NCI-H226 (cell line): ENCODE results near the gene GNAZ.

Source experiments
- DNase-seq: peaks from one replicate; pipeline ENCODE4 v3.0.0-alpha.2; 2015

The GNAZ gene

DNA sequence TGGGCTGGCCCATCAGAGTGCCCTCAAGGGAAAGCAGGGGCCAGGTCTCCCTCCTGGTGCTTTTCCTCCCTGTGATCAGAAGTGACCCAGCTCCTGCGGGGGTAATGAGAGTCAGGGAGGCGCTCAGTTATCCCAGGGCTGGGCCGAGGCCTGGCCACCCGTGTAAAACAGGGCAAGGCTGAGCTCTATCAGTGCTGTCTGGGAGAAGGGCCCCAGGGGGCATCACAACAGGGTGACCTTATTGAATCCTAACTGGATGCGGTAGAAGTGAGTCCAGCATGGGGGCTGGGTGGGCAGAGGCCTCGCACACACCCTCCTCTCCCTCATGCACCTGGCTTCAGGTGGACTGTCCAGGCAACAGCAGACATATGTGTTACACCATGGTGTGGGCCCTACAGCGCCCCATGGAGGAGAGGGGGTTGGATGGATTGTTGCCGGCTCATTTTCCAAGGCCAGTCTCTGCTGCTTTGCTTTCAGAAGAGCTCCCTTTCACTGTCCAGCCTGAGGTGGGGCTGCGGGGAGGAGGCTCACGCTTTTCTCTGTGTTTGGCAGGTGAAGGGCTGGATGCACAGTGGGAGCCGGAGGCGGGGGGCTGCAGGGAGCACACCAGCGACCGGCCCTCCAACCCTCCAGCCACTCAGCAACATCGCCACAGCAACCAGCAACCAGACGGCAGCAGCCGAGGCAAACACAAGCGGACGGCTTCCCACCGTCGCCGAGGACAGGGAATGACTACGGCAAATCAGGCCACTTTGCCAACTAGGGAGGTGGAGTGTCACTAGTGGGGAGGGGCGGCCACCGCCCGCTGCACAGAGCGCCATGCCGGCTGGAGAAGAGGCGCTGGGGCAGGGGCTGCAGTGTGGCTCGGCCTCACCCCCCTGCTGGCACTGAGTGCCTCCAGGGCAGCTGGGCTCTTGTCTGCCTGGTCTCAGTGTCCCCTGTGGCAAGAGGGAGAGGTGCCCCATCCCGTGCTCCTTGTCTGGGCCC lies 24.7 kb downstream of the GNAZ start:
- no peak for DNase-seq

DNA sequence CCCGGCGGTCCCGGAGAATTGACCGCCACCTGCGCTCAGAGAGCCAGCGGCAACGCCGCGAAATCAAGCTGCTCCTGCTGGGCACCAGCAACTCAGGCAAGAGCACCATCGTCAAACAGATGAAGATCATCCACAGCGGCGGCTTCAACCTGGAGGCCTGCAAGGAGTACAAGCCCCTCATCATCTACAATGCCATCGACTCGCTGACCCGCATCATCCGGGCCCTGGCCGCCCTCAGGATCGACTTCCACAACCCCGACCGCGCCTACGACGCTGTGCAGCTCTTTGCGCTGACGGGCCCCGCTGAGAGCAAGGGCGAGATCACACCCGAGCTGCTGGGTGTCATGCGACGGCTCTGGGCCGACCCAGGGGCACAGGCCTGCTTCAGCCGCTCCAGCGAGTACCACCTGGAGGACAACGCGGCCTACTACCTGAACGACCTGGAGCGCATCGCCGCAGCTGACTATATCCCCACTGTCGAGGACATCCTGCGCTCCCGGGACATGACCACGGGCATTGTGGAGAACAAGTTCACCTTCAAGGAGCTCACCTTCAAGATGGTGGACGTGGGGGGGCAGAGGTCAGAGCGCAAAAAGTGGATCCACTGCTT lies 25.5 kb downstream of the GNAZ start:
- DNase-seq, result no peak

DNA sequence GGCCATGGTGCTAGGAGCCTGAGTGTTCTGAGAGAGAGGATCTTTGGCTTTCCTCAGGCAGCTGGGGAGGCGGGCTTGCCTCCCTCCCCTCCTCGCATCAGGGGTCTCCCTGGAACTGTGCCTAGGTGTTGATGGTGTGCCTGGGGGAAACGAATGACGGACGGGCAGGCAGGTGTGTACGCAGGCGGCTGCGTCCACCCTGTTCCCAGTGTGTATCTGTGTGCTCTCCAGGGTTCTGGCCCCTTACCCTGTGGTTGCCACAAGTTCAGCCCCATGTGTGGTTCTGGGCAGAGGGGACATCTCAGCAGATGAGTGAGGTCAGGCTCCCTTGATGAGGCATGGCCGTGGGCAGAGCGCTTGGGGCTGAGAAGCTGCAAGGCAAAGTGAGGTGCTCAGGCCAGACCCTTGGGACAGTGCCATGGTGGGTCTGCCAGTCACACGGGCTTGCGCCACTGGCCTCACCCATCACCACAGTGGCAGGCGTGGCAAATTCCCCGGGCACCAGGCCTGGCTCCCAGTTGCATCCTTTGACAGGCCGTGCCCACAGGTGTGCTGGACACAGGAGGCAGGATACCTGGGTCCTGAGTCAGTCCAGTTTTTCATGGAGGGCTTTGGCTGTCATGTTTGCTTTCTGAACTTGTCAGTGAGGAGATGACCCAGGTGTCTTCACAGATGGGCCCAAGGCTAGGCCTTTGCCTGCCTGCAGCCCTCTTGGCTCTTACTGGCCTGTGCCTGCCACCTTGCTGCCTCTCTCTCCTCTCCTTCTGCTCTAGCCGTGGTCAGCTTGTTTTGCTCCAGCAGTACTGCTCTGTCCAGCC lies 27.3 kb downstream of the GNAZ start:
- no peak for DNase-seq

DNA sequence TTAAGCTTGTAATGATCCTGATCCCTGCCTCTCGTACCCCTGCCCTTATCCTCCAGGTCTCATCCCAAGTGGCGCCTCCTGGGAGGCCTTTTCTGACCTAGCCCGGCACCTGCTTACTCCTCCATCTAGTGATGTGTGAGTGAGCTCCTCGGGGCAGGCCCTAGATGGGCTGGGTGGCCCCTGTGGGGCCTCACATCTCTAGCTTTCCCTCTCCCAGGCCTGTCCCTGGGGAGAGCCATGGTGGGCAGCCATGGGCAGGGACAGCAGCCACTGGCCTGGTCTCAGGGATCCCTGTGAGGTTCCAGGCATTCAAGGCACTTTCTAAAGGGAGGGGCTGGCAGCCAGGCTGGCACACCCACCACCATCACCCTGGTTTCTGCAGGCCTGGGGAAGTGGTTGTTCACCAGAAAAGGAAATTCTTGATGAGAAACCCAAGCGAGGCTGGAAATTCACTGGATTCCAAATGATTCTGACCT lies 27.9 kb downstream of the GNAZ start:
- no peak for DNase-seq

DNA sequence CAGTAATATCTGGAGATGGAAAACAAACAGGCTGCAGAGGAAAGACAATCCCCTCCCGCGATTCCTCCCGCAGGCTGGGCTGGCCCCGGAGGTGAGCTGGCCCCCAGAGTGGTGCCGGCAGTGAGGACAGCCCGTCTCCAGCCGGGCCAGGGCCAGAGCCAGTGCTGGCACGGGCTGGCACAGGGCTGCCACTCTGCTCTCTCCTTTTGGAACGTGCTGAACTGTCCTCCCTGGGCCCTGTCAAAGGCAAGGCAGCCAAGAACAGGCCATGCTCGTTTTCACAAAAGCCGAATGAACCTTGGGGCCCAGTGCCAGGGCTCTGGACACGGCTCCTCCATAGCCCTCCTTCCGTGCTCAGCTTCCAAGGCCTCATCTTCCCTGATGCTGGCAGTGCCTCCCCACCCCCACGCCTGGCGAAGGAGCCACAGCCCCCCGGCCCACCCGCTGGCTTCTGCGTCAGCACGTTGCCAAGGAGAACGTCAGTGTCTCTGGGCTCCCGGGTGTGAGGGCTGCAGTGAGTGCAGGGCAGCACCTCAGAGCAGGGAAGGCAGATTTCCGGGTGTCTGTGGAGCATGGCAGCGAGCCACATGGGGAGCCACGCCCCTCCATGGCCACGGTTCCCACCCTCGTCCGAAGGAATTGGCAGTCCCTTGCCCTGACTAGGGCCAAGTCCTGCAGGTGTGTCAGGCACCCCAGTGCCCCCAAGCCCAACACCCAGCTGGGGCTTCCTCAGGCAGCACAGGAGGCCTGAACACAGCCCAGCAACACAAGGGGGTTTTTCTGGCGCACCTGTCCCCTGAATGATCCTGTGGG lies 28.6 kb downstream of the GNAZ start:
- no peak for DNase-seq

DNA sequence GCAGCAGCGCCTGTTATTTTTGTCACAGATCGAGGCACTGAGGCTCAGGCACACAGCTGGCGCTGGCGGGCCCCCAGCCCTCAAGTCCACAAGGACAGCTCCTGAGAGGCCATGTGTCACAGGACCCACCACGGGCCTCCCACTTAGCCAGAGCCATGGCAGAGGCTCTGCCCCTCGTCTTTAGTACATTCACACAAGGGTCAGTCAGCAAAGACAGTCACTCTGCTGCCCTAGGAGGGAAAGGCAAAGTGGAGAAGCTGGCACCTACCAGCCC lies 29.1 kb downstream of the GNAZ start:
- DNase-seq, result no peak

DNA sequence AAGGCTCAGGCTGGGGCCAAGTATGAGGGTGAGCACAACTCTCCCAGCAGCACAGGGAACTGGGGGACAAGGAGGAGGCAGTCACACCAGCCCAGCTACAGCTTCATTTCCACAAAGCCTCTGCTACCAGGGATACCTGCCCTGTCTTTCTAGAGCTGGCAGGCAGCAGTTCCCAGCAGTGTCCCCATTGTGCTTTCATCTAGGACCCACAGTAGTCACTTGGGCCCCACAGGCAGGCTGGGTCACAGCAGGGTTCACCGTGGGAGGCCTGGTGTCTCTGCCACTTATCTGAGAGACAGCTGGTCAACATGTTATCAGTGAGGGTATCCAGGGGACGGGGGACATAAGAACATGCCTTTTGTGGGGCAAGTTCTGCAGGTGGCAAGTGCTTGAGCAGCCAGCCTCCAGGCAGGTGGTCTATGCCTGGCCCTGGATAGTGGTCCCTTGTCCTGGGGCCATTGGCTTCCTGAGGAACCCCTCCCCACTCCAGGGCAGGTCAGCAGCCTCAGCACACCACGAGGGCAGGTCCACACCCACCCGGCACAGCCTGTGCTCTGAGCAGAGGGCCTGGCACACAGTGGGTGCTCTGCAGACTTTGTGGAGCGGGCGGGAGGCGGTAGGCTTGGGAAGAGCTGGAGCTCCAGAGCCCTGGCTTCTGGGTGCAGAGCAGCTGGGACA lies 29.9 kb downstream of the GNAZ start:
- DNase-seq, result no peak

DNA sequence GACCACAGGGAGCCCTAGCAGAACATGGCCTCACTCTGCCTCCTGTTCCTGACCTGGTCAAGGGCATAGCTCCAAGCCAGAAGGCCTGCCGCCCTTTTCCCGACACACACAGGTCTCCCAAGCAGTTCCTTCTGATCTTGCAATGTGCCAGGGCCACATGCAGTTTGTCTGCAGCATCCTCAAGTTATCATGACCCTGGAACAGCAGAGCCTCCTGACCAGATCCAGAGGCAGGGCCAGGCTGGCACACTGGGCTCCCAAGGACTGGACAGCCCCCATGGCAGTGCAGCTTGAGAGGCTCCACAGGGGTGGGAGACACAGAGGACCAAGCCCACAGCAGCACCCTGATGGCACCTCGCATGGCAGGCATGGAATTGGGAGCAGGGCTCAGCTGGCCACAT lies 31.2 kb downstream of the GNAZ start:
- DNase-seq, result no peak

DNA sequence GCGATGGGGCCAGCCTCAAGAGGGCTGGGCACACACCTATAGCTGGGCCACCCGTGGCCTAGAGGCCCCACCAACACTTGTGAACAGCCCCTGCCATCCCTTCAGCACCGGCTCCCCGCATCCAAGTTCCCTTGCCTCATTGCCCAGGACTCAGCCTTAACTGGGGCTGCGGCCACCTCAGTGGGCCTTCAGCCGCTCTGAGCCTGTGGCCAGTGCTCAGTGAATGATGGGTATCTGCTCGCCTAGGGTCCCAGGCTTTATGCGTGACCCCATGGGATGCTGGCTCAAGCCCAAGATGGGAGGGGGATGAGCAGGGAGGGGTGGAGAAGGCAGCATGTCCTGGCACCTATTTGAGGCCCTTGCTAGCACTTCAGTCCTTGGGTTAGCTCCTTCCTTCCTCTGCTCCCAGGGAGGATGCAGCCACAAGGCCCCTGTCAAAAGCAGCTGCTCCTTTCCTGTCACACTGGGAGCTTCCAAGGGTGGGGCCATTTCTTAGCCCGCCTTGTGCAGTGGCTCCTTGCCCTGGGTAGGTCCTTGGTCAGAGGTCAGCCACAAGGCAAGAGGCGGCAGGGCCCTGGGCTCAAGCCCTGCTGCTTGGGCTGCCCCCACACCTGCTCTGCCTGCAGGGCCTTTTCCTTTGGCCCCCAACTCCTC lies 31.8 kb downstream of the GNAZ start:
- DNase-seq, result no peak

DNA sequence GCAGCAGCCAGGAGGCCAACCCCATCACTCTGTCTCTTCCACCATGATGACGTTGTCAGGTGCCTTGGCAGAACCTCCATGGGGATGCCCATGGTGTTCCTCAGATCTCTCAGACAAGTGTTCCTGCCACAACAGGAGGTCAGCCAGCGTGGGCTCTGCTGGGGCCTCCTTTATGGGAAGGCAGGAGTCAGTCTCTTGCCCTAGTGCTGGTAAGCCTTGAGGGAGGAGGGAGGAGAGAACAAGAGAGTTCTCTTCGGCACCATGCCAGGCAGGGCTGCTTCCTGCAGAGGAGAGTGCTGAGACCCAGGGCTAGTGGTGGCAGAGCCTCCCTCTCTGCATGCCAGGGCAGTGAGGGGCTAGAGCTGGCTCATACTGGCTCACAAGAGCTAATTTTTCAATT lies 32.5 kb downstream of the GNAZ start:
- DNase-seq, result no peak

DNA sequence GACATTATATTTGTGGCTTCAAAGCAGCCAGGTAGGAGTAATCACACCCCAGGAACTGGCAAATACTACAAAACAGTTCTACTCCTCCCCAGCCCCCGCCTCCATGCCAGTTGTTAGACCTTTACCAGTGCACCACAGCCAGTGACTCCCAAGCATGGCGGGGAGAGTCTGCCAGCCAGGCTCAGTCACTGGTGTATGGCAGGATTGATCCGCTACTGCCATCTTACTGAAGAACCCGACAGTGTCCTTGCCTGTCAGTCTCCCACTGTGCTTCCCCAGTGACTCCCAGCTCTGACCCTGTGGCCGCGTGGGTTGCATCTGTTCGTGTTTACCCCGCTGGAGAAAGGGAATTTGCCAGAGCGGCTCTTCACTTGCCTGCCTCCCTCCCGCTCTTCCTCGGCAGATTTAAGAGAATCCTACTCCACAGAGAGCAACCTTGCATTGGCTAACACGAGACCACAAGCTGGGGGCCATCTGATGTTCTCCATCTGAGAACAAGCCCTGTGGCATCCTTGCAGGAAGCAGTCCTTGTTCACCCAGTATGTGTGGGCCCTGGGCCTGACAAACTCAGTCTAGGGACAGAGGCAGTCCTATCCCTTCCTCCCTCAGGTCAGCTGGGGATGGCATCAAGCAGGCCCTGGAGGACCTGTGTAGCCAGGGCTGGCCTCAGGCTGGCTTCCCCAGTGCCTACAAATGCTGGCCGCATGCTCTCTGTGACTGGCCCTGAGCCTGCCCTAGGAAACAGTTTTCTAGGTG lies 33.1 kb downstream of the GNAZ start:
- no peak for DNase-seq

DNA sequence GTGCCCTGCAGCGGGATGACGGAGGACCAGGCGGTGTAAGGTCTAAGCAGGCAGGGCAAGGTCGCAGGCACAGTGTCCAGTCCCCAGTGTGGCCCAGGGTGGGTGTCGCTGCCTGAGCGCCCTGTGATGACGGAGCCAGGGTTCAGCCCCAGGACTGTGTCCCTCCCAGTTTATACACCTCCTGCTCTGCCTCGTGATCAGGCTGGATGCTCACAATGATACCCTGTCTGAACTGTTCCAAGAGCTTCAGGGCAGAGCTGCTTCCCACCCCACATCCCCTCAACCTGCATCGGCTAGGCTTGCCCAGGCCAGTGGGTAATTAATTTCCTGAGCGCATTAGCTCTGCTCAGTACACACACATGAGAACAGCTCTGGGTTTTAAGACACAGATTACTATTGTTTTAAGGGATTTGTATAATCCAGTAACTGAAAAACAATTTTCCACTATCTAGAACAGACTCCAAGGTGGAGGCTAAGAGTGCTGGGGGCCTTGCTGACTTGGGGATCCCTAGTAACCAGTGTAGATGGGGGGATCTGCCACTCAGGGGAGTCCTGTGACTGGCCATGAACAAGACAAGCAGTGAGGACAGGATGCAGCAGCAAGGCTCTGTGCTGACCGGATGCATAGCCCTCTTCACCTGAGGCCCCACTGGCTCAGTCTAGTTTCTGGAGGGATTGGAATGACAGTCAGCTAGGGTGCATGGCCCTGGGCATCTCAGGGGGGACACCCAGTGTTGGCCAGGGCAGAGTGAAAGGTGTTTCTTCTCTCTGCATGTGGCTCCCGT lies 34.1 kb downstream of the GNAZ start:
- no peak for DNase-seq

DNA sequence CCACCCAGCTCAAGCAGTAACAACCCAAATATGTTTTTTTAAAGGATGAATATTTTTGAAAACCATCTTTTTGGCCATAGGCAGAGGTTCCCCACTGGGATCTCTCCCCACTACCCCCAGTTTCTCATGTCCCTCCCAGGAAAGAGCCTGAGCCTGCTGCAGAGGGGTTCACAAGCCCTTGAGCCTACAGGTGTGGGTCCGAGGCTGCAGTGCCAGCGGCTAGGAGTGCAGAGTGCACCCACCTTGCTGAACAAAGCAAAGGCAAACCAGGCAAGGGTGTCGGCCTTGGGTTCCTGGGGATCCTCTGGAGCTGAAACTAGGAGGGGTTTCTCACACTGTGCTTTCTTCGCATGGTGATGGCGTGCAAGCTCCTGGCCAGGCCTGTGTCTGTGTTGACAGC lies 35.0 kb downstream of the GNAZ start:
- no peak for DNase-seq

DNA sequence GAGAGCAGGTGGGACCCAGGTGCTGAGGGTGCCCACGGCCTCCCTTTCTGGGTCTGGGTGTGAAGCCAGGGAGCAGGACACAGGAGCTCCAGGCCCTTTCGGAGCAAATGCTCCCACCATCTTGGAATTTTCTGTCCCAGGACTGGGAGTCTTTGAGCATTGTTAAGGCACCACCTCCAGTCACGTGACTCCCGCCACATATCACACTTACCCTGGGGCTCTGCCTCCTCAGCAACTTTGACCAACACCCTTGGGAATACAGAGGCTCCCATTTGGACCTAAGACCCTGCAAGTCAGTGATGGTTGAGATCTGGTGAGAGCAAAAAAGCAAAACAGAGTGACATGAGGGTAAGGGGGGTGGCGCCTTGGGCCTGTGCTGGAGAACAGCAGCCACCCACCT lies 35.6 kb downstream of the GNAZ start:
- DNase-seq, result no peak

DNA sequence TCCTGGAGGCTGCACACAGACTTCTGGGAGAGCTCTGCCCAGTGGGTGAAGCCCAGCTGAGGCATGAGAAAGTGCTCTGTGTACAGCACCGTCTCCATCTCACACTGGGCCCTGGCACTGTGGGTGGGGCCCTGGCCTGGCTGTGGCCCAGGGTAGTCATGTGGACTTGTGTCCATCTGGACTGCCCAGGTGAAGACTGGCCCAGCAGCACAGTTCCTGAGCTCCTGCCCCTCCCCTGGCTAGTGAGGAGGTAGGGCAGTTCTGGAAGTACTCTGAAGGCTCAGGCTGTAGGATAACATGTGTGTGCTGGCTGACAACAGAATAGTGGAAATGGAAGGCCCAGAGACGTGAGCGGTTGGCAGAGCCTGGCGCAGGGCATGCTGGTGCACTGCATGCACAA lies 36.0 kb downstream of the GNAZ start:
- DNase-seq, result no peak

DNA sequence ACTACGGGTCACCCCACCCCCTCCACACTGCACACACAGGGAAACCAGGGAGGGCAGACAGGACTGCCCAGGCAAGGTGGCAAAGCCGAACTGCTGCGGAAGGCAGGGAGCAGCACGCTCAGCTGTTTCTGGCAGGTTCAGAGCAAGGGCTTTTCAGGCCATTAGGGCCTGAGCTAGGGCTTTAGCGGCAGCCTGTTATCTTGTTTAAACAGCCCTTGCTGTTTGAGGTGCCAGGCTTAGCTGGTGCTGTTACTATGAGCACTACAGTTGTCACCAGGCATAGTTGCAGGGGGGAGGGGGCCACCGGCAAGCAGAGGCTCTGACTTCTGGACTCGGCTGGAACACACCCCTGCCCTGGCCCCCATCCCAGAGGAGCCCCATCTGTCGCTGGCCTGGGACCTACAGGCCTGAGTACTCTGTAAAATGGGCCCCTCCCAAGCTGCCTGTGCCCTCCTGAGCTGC lies 36.6 kb downstream of the GNAZ start:
- DNase-seq, result no peak

DNA sequence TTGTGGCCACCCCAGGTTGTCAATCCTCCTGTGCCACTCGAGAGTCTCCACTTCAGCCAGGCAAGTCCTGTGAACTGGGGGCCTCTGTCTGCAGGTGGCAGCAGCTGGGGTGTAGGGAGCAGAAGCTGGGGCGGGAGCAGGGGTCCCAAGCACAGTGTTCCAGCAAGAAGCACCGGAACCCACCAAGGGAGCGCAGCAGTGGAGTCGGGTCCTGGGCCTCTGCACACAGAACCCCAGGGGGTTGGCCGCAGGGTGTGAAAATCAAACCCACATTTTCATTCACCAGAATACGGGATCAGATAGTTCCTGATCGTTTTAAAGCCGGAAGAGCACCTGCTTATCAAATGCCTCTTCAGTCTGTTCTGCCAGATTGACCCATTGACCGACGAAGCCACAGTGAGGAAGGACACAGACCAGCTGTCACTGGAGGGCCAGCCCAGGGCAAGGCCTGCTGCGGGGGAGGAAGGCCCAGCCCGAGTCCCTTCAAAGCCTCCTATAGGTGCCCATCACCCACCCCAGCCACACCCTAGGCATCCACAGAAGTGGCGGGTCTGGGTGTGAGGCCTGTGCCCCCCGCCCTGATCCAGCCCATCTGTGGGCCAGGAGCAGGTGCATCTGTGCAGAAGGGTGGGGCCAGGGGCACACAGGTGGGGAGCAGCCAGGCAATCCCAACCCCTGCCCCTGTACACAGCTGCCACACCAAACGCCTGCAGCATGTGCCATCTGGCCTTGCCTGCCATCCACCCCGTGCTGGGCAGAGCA lies 37.3 kb downstream of the GNAZ start:
- no peak for DNase-seq

DNA sequence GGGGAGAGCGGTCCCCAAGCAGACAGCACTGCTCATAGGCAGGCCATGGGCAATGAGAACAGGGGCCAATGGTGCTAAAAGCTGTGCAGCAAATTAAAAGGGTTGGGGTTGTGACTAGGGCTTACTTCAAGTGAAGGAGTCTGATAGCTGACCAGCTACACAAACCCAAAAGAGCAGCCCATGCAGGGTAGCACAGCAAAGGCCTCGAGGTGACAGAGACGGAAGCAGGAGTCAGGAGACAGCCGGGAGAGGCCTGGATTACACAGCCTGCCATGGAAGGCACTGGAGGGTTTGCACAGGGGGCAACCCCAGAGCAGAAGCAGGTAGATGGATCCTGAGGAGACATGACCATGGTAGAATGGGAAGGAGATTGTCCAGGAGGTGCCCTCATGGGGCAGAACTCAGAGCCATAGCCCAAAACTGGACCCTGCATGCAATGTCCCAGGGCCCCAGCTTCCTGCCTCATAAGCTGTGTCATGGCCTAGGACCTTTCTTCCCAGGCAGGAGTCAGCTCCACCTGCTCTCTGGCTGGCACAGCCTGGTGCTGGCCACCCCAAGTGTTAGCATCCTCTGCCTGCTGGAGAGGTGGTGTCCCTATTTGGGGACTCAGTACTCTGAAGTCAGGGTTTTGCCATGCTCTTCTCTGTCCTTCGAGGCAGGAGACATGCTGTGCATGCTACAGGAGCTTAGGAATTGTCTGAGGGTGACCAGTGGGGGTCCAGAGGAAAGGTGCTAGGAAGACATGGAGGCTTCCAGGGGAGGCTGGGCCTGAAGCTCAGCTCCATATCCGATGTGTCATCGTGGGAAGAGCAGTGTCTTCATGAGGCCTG lies 38.1 kb downstream of the GNAZ start:
- no peak for DNase-seq

DNA sequence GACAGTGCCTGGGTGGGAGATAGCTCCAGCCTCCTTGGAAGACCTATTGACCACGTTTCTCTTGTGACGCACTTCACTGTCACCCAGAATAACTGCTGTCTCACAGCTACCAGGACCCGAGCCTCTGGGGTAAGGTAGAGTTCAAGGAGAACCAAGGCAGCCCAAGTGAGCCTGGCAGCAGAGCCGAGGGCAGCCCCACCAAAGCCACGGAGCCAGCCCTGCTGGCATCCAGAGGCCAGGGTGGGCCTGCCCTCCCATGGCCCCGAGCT lies 38.7 kb downstream of the GNAZ start:
- DNase-seq, result no peak
